Measurements from ENCODE around the gene SLC46A3. TPM values are rescaled to one million over a fixed set of nuclear protein-coding genes. Genes with fewer than 3 reads are reported as not detected.
"Not testable (repeated sequence)": the region's sequence is repeated elsewhere in the genome, so short reads cannot be mapped to it uniquely, and the experiment has no call there.

The SLC46A3 gene
- total and polyA plus RNA-seq, 10 of the 15 experiments (the other 5 are each of a cell fraction or from before 2014, with no cell fraction given), result 2.9 to 15.6 (median 9.4) TPM

GRCh38 chr13:28743499-28744083, 24.8 kb upstream of the SLC46A3 start (continued):
- no peak for TF ChIP-seq ZBTB33 (IDR thresholded peaks at IDR 0.05)

GRCh38 chr13:28743020-28743419, 24.2 kb upstream of the SLC46A3 start:
- Histone ChIP-seq H3K4me2 (ENCODE audit: control insufficient read depth, insufficient read depth) (no peak overlapping the region), H3K9ac (ENCODE audit: control insufficient read depth, insufficient read depth, low read length) (no peak overlapping the region), H3K4me1 (ENCODE audit: control insufficient read depth, insufficient read depth, low read length) (peaks cover 4% of the 10 kb centered on the region; the same call in 1 of the 2 replicates), H3K27me3 (replicated peaks in 1 of 2; ENCODE audit: control insufficient read depth in 2 of 2, insufficient read depth in 2 of 2, low read length in 1 of 2) (no peaks in the 10 kb centered on the region), H3K27ac (ENCODE audit: control insufficient read depth, insufficient read depth) (no peak overlapping the region), H4K20me1 (ENCODE audit: control insufficient read depth, insufficient read depth) (no peaks in the 10 kb centered on the region), H3K79me2 (ENCODE audit: control insufficient read depth, insufficient read depth, low read length) (no peaks in the 10 kb centered on the region), H3K36me3 (ENCODE audit: control insufficient read depth in 2 of 2, insufficient read depth in 2 of 2, low read length in 1 of 2) (no peaks in the 10 kb centered on the region), H3K4me3 (no peak overlapping the region), H3K9me3 (replicated peaks; ENCODE audit: control insufficient read depth, insufficient read depth, low read length) (no peaks in the 10 kb centered on the region), H2AFZ (ENCODE audit: control insufficient read depth, low read depth, low read length) (no peak overlapping the region)
- TF ChIP-seq RFX5 (IDR thresholded peaks at IDR 0.05; ENCODE audit: low read depth, low read length) (no peak), ZNF24 (IDR thresholded peaks at IDR 0.05) (no peak), POLR2AphosphoS2 (IDR thresholded peaks at IDR 0.05; ENCODE audit: low read depth, low read length) (no peak), BRCA1 (IDR thresholded peaks at IDR 0.05; ENCODE audit: low read depth, low read length) (no peak), TBL1XR1 (IDR thresholded peaks at IDR 0.05; ENCODE audit: low read depth, low read length) (no peak), RELB (IDR thresholded peaks at IDR 0.05; ENCODE audit: low read depth) (no peak), NBN (IDR thresholded peaks at IDR 0.05) (no peak)
- ChIA-PET RAD21 (ENCODE audit: unreplicated experiment) (no interaction called here), SMC1A (ENCODE audit: uncharacterized antibody, unreplicated experiment) (no interaction called here), POLR2A (no interaction called here), CTCF (no interaction called here)
- BruUV-seq (replicated peaks), result no TSS peak
- in situ Hi-C loops (cut with MboI) (no loop called here), intact Hi-C loops (cut with micrococcal nuclease; ENCODE audit: unreplicated experiment) (no loop called here)
- ATAC-seq (no peak), DNase-seq (ENCODE audit: low read depth, low spot score) (no peak), FAIRE-seq (no peak)
- 77% methylated on average over 3 of the region's 3 CpGs for WGBS (ENCODE audit: insufficient coverage, insufficient replicate concordance, low lambda C conversion rate, missing lambda C conversion rate)

GRCh38 chr13:28742445-28742844, 23.7 kb upstream of the SLC46A3 start:
- H3K4me3 ChIP-seq; H4K20me1 ChIP-seq (ENCODE audit: control insufficient read depth, insufficient read depth); H2AFZ ChIP-seq (ENCODE audit: control insufficient read depth, low read depth, low read length); H3K9ac ChIP-seq (ENCODE audit: control insufficient read depth, insufficient read depth, low read length); ATAC-seq; H3K79me2 ChIP-seq (ENCODE audit: control insufficient read depth, insufficient read depth, low read length); POLR2A ChIA-PET; in situ Hi-C loops (cut with MboI); H3K27me3 ChIP-seq (replicated peaks in 1 of 2; ENCODE audit: control insufficient read depth in 2 of 2, insufficient read depth in 2 of 2, low read length in 1 of 2); H3K36me3 ChIP-seq (ENCODE audit: control insufficient read depth in 2 of 2, insufficient read depth in 2 of 2, low read length in 1 of 2); SMC1A ChIA-PET (ENCODE audit: uncharacterized antibody, unreplicated experiment); H3K4me1 ChIP-seq (ENCODE audit: control insufficient read depth, insufficient read depth, low read length); H3K27ac ChIP-seq (ENCODE audit: control insufficient read depth, insufficient read depth); H3K4me2 ChIP-seq (ENCODE audit: control insufficient read depth, insufficient read depth); BruUV-seq (replicated peaks); H3K9me3 ChIP-seq (replicated peaks; ENCODE audit: control insufficient read depth, insufficient read depth, low read length); DNase-seq (ENCODE audit: low read depth, low spot score); CTCF ChIA-PET; intact Hi-C loops (cut with micrococcal nuclease; ENCODE audit: unreplicated experiment); FAIRE-seq: not testable (repeated sequence)
- RAD21 ChIA-PET (ENCODE audit: unreplicated experiment), result interaction anchor here (0.7 kb wide), 1 partner anchor 12 kb away, joined by 3 read pairs; no protein-coding TSS in a partner anchor
- 44% methylated on average over 4 of the region's 11 CpGs for WGBS (ENCODE audit: insufficient coverage, insufficient replicate concordance, low lambda C conversion rate, missing lambda C conversion rate)

Data from GM12878 (cell line).